Pancreas (tissue), 10 donors: ENCODE measurements around the gene DLG2. TPM values are rescaled to one million over a fixed set of nuclear protein-coding genes. Genes with fewer than 3 reads are reported as not detected.

Experiments used
- ATAC-seq, 4 donors: fragments of 200-7000 bp; cut with Tn5 transposase; one replicate each; pipeline versions ENCODE4 v1.8.0 to v1.9.1; 2020; ENCODE audit warnings: mild to moderate bottlenecking in 4 of 4, moderate library complexity in 4 of 4
- DNase-seq, 6 donors: peaks; one replicate each; pipeline ENCODE4 v3.0.0-alpha.2; 2020
- FAIRE-seq: peaks from 2 replicates; lab custom pipeline; 2012; peaks lifted over from hg19 to GRCh38; lab: Jason Lieb, UNC
- H3K27ac ChIP-seq, 4 donors: fragments of 200-600 bp; sonication (generic); 1 replicate in 3 of 4; 2 replicates in 1 of 4; pipeline versions ENCODE4 v1.5.0 to v1.8.0; 2020
- H3K27me3 ChIP-seq, 4 donors: fragments of 200-600 bp; one replicate each; pipeline ENCODE4 v1.8.0; 2021
- H3K36me3 ChIP-seq, 3 donors: fragments of 200-600 bp; sonication (generic) in 1 of 3; one replicate each; pipeline versions ENCODE4 v1.5.0 to v1.8.0; 2020 to 2021
- H3K4me1 ChIP-seq, 3 donors: fragments of 200-600 bp; one replicate each; pipeline ENCODE4 v1.8.0; 2021
- H3K4me3 ChIP-seq, 4 donors: fragments of 200-600 bp; sonication (generic) in 2 of 4; one replicate each; pipeline versions ENCODE4 v1.5.0 to v1.8.0; 2020 to 2021
- H3K9me3 ChIP-seq, 4 donors: fragments of 200-600 bp; one replicate each; pipeline ENCODE4 v1.8.0; 2021
- CTCF ChIP-seq, 4 donors: fragments of 200-600 bp; sonication (generic) in 3 of 4; IDR thresholded peaks; one replicate each; pipeline versions ENCODE4 v1.5.0 to v1.8.0; 2021; ENCODE audit warnings: antibody characterized with exemption in 4 of 4
- WGBS, 2 donors: extraction: QIAGEN DNeasy Blood & Tissue Kit; methylation state at CpG; one replicate each; pipeline ENCODE4 v1.1.7; 2013; 5-methylcytosine and 5-hydroxymethylcytosine counted together
- intact Hi-C, 3 donors: fragments of 100-400 bp; cut with DNase I; formaldehyde crosslinking; loops; one replicate each; pipeline versions ENCODE4 v1.11.1 to v1.14.2; 2022
- polyA plus RNA-seq, 2 donors: library from polyadenylated mRNA; stranded (reverse); fragments of 200-250 nt; gene quantifications; one replicate each; pipeline ENCODE4 v1.2.3, GENCODE V29; 2013
- total RNA-seq, 6 donors: library from RNA; stranded (reverse); fragmentation: NEBNext Ultra II Directional in 4 of 6; extraction: Animal tissue kit (Norgen Biotek cat#: 25700) in 4 of 6; gene quantifications; one replicate each; pipeline versions ENCODE4 v1.2.1 to v1.2.4, GENCODE V29; 2021 to 2023
- donor health status: healthy with polysubstance abuse.
- donor health status: DM: no; HTN: no; CAD: no; lungs with moderate emphysema.
- donor health status: DM: no; HTN: no; CAD: no.
- donor health status: control.
- donor health status: control.
- donor health status: Bipolar disorder and iron deficiency.
- donor health status: DM: yes; HTN: yes; CAD: no.
- donor health status: DM: no; HTN: no; CAD: no.
- donor health status: DM: no; HTN: no; CAD: no.
- donor health status: DM: yes; HTN: yes; CAD: no.

Gene DLG2
- total and polyA plus RNA-seq, 8 donors, result 1.2 to 5.4 (median 3.6) TPM

- H3K4me1 ChIP-seq, result no peaks in the 10 kb centered on the region
- 86 to 94% methylated on average over 1 of the region's 1 CpG for WGBS, 2 donors
- no peak for ATAC-seq
These were observed 1053.3 kb downstream of the DLG2 start for GRCh38 chr11:84573868-84574267.

GRCh38 chr11:84566671-84567070 lies 1060.5 kb downstream of the DLG2 start:
- no peaks in the 10 kb centered on the region for H3K27me3 ChIP-seq
- no peak overlapping the region for H3K27ac ChIP-seq
- TF ChIP-seq CTCF (IDR thresholded peaks at IDR 0.05), result no peak
- no peak overlapping the region for H3K4me3 ChIP-seq
- ATAC-seq (no peak), FAIRE-seq (no peak), DNase-seq (no peak)
- H3K9me3 ChIP-seq, result no peaks in the 10 kb centered on the region
- WGBS, 2 donors, result 47 to 55% methylated on average over 2 of the region's 2 CpGs
- intact Hi-C loops, result no loop called here
- H3K36me3 ChIP-seq, result no peaks in the 10 kb centered on the region
- no peaks in the 10 kb centered on the region for H3K4me1 ChIP-seq

More at GRCh38 chr11:84573868-84574267, 1053.3 kb downstream of the DLG2 start:
- TF ChIP-seq CTCF (IDR thresholded peaks at IDR 0.05), result no peak
- intact Hi-C loops, result no loop called here
- Histone ChIP-seq H3K36me3 (no peaks in the 10 kb centered on the region), H3K9me3 (no peaks in the 10 kb centered on the region), H3K27me3 (no peaks in the 10 kb centered on the region), H3K27ac (no peak overlapping the region), H3K4me3 (no peak overlapping the region)
- no peak for FAIRE-seq
- no peak for DNase-seq

GRCh38 chr11:84564867-84565184 lies 1062.3 kb downstream of the DLG2 start:
- intact Hi-C loops, result no loop called here
- Histone ChIP-seq H3K4me3 (no peak overlapping the region), H3K4me1 (no peaks in the 10 kb centered on the region), H3K27me3 (no peaks in the 10 kb centered on the region), H3K36me3 (no peaks in the 10 kb centered on the region), H3K27ac (no peak overlapping the region), H3K9me3 (no peaks in the 10 kb centered on the region)
- no peak for FAIRE-seq
- no peak for DNase-seq
- ATAC-seq, result no peak
- no peak for TF ChIP-seq CTCF (IDR thresholded peaks at IDR 0.05)

- WGBS, 2 donors, result 47 to 49% methylated on average over 4 of the region's 4 CpGs
- Histone ChIP-seq H3K27ac (no peak overlapping the region), H3K27me3 (no peaks in the 10 kb centered on the region), H3K9me3 (no peaks in the 10 kb centered on the region), H3K4me3 (no peak overlapping the region), H3K36me3 (no peaks in the 10 kb centered on the region), H3K4me1 (no peaks in the 10 kb centered on the region)
- DNase-seq, result peak; percentile 19 to 73 (median 41)
- TF ChIP-seq CTCF (IDR thresholded peaks at IDR 0.05), result peak; percentile 75 to 82 (median 78)
- peak; percentile 49 for FAIRE-seq
- peak; percentile 92 to 99 (median 97) for ATAC-seq
- intact Hi-C loops, result no loop called here
These were observed 1062.8 kb downstream of the DLG2 start for GRCh38 chr11:84564180-84564866.

- WGBS, 2 donors, result 68 to 80% methylated on average over 2 of the region's 2 CpGs
- no peak for TF ChIP-seq CTCF (IDR thresholded peaks at IDR 0.05)
- ATAC-seq (no peak), DNase-seq (no peak), FAIRE-seq (no peak)
- H3K4me1 ChIP-seq, result no peaks in the 10 kb centered on the region
- no peaks in the 10 kb centered on the region for H3K36me3 ChIP-seq
- H3K27ac ChIP-seq, result no peak overlapping the region
- H3K9me3 ChIP-seq, result no peaks in the 10 kb centered on the region
- intact Hi-C loops, result no loop called here
- H3K27me3 ChIP-seq, result no peaks in the 10 kb centered on the region
- no peak overlapping the region for H3K4me3 ChIP-seq
These were observed 1063.8 kb downstream of the DLG2 start for GRCh38 chr11:84563356-84563755.
